Endodermal cell (in vitro differentiated cells): ENCODE measurements around the gene PCBD2. TPM values are rescaled to one million over a fixed set of nuclear protein-coding genes. Genes with fewer than 3 reads are reported as not detected.

Source experiments
- DNase-seq: peaks from one replicate; pipeline ENCODE4 v3.0.0-alpha.2; 2017
- H3K27ac ChIP-seq: 2 replicates; pipeline ENCODE4 v1.5.1; 2013; ENCODE audit warnings: mild to moderate bottlenecking, low read depth, low read length, moderate library complexity
- H3K27me3 ChIP-seq: 2 replicates; pipeline ENCODE4 v1.6.1; 2013; ENCODE audit warnings: mild to moderate bottlenecking, low read length, moderate library complexity; ENCODE audit not compliant: insufficient read depth, control insufficient read depth, poor library complexity, severe bottlenecking
- H3K36me3 ChIP-seq: 2 replicates; pipeline ENCODE4 v1.7.0; 2013; ENCODE audit warnings: mild to moderate bottlenecking, low read length, moderate library complexity; ENCODE audit not compliant: control insufficient read depth, insufficient read depth
- H3K4me1 ChIP-seq: one replicate; pipeline ENCODE4 v1.7.0; 2013; ENCODE audit warnings: low read length; ENCODE audit not compliant: control insufficient read depth, insufficient read depth
- H3K4me3 ChIP-seq: 2 replicates; pipeline ENCODE4 v1.5.1; 2013; ENCODE audit warnings: mild to moderate bottlenecking, low read length, moderate library complexity
- H3K9ac ChIP-seq: 2 replicates; pipeline ENCODE4 v1.6.1; 2013; ENCODE audit warnings: mild to moderate bottlenecking, low read length, moderate library complexity; ENCODE audit not compliant: poor library complexity, severe bottlenecking; ENCODE audit errors: extremely low read depth
- H3K9me3 ChIP-seq: 2 replicates; pipeline ENCODE4 v1.6.1; 2013; ENCODE audit warnings: mild to moderate bottlenecking, low read length, moderate library complexity; ENCODE audit not compliant: control insufficient read depth
- H3K27ac Mint-ChIP-seq: 2 replicates; pipeline ENCODE4 v1.8.0; 2020; ENCODE audit warnings: mixed read lengths
- H3K27me3 Mint-ChIP-seq: 2 replicates; pipeline ENCODE4 v1.8.0; 2021; ENCODE audit warnings: mild to moderate bottlenecking, mixed read lengths; ENCODE audit not compliant: insufficient read depth
- H3K36me3 Mint-ChIP-seq: 2 replicates; pipeline ENCODE4 v1.8.0; 2020; ENCODE audit warnings: low read depth, mixed read lengths
- H3K4me1 Mint-ChIP-seq: 2 replicates; pipeline ENCODE4 v1.8.0; 2020; ENCODE audit warnings: mixed read lengths
- H3K4me3 Mint-ChIP-seq: 2 replicates; pipeline ENCODE4 v1.8.0; 2020; ENCODE audit warnings: mild to moderate bottlenecking, moderate library complexity, mixed read lengths
- H3K9me3 Mint-ChIP-seq: 2 replicates; pipeline ENCODE4 v1.8.0; 2020; ENCODE audit warnings: mild to moderate bottlenecking, mixed read lengths
- whole genome bisulfite sequencing, 2 experiments: methylation state at CpG; one replicate each; pipeline versions ENCODE4 v1.1.5 to v1.1.7; 2013; ENCODE audit warnings: missing lambda C conversion rate in 2 of 2, mixed read lengths in 1 of 2; ENCODE audit not compliant: insufficient coverage in 1 of 2, insufficient read length in 1 of 2; 5-methylcytosine and 5-hydroxymethylcytosine counted together
- total RNA-seq, 2 donors: library from RNA; stranded (reverse); fragmentation: NEBNext Ultra II Directional in 1 of 2; extraction: Animal tissue kit (Norgen Biotek cat#: 25700) in 1 of 2; gene quantifications; 2 replicates in 1 of 2; 3 replicates in 1 of 2; pipeline ENCODE4 v1.2.1, GENCODE V29; 2021
- TF ChIP-seq, protein P1 (sequence below): fragments of 200-600 bp; sonication (generic); conservative IDR thresholded peaks from 2 replicates; pipeline ENCODE4 v1.5.0; 2021; ENCODE audit warnings: antibody characterized with exemption, mild to moderate bottlenecking

The PCBD2 gene
- total RNA-seq, 2 donors from 2014 or later: 9.1 to 12.6 TPM

DNA sequence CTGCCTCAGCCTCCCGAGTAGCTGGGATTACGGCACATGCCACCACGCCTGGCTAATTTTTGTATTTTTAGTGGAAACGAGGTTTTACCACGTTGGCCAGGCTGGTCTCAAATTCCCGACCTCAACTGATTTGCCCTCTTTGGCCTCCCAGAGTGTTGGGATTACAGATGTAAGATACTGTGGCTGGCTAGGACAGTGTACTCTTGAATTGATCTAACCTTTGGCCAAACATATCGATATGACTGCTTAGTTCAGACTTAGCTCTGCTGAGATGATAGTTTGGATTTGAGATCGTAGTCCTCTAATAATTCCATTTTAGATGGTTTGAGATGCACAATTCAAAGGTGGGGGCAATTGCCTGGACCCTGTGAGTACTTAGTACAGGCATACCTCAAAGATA is 15.6 kb upstream of the PCBD2 start:
- TF ChIP-seq, protein P1, sequence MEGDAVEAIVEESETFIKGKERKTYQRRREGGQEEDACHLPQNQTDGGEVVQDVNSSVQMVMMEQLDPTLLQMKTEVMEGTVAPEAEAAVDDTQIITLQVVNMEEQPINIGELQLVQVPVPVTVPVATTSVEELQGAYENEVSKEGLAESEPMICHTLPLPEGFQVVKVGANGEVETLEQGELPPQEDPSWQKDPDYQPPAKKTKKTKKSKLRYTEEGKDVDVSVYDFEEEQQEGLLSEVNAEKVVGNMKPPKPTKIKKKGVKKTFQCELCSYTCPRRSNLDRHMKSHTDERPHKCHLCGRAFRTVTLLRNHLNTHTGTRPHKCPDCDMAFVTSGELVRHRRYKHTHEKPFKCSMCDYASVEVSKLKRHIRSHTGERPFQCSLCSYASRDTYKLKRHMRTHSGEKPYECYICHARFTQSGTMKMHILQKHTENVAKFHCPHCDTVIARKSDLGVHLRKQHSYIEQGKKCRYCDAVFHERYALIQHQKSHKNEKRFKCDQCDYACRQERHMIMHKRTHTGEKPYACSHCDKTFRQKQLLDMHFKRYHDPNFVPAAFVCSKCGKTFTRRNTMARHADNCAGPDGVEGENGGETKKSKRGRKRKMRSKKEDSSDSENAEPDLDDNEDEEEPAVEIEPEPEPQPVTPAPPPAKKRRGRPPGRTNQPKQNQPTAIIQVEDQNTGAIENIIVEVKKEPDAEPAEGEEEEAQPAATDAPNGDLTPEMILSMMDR: no peak
- no peak overlapping the region for H3K9ac ChIP-seq
- H3K4me3 ChIP-seq: no peak overlapping the region
- no peaks in the 10 kb centered on the region for H3K4me1 ChIP-seq
- H3K4me1 Mint-ChIP-seq: no peaks in the 10 kb centered on the region
- H3K9me3 ChIP-seq: peaks cover 12% of the 10 kb centered on the region
- no peak overlapping the region for H3K27ac ChIP-seq
- no peaks in the 10 kb centered on the region for H3K27me3 ChIP-seq
- H3K27ac Mint-ChIP-seq: no peak overlapping the region
- peaks cover 4% of the 10 kb centered on the region for H3K36me3 ChIP-seq
- no peak overlapping the region for H3K4me3 Mint-ChIP-seq
- H3K27me3 Mint-ChIP-seq: no peaks in the 10 kb centered on the region
- peaks cover 29% of the 10 kb centered on the region for H3K36me3 Mint-ChIP-seq
- no peaks in the 10 kb centered on the region for H3K9me3 Mint-ChIP-seq
- no peak for DNase-seq
- WGBS, 2 experiments: 91 to 94% methylated on average over 8 of the region's 8 CpGs

DNA sequence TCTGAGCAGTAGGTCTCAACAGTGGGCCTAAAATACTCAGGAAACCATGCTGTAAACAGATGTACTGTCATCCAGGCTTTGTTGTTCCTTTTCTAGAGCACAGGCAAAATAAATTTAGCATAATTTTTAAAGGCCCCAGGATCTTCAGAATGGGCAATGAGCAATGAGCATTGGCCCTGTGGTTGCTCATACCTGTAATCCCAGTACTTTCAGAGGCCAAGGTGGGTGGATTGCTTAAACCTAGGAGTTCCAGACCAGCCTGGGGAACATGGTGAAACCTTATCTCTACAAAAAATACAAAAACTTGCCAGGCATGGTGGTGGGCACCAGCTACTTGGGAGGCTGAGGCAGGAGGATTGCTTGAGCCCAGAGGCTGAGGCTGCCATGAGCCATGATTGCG is 13.5 kb upstream of the PCBD2 start:
- H3K4me1 Mint-ChIP-seq: no peaks in the 10 kb centered on the region
- Histone ChIP-seq H3K9ac (no peak overlapping the region), H3K27ac (no peak overlapping the region), H3K9me3 (peaks cover 12% of the 10 kb centered on the region), H3K27me3 (no peaks in the 10 kb centered on the region), H3K4me1 (no peaks in the 10 kb centered on the region), H3K36me3 (peaks cover 13% of the 10 kb centered on the region), H3K4me3 (no peak overlapping the region)
- H3K4me3 Mint-ChIP-seq: no peak overlapping the region
- no peaks in the 10 kb centered on the region for H3K9me3 Mint-ChIP-seq
- H3K36me3 Mint-ChIP-seq: peaks cover 32% of the 10 kb centered on the region
- no CpG with 5 or more reads among the region's 1 CpG for WGBS, 2 experiments
- no peaks in the 10 kb centered on the region for H3K27me3 Mint-ChIP-seq
- no peak overlapping the region for H3K27ac Mint-ChIP-seq
- no peak for DNase-seq
- TF ChIP-seq, protein P1: no peak

DNA sequence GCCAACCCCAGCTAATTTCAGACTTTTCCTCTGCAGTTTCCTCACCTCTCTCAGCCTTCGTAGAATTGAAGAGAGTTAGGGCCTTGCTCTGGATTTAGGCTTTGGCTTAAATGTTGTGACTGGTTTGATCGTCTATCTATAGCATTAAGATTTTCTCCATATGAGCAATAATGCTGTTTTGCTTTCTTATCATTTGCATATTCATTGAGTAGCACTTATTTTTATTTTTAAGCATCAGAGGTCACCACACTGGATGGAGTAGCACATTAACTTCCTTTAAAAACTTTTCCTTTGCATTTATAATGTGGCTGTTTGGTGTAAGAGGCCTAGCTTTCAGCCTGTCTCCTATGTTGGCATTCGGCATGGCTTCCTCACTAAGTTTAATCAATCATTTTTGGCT is 12.6 kb upstream of the PCBD2 start:
- Histone ChIP-seq H3K9ac (no peak overlapping the region), H3K9me3 (peaks cover 12% of the 10 kb centered on the region), H3K36me3 (peaks cover 13% of the 10 kb centered on the region), H3K4me3 (no peak overlapping the region), H3K4me1 (no peaks in the 10 kb centered on the region), H3K27me3 (no peaks in the 10 kb centered on the region), H3K27ac (no peak overlapping the region)
- H3K27me3 Mint-ChIP-seq: no peaks in the 10 kb centered on the region
- H3K27ac Mint-ChIP-seq: no peak overlapping the region
- H3K4me1 Mint-ChIP-seq: no peaks in the 10 kb centered on the region
- 88 to 100% methylated on average over 2 to 3 of the region's 3 CpGs for WGBS, 2 experiments
- DNase-seq: no peak
- H3K36me3 Mint-ChIP-seq: peaks cover 32% of the 10 kb centered on the region
- no peak overlapping the region for H3K4me3 Mint-ChIP-seq
- H3K9me3 Mint-ChIP-seq: no peaks in the 10 kb centered on the region
- TF ChIP-seq, protein P1: no peak
